Upper lobe of left lung (tissue), 6 donors: Measurements from ENCODE around the gene KRTAP5-8. TPM values are rescaled to one million over a fixed set of nuclear protein-coding genes. Genes with fewer than 3 reads are reported as not detected.

Experiments used
- ATAC-seq, 2 donors: fragments of 200-7000 bp; cut with Tn5 transposase; one replicate each; pipeline ENCODE4 v1.9.1; 2022; ENCODE audit warnings: mild to moderate bottlenecking in 2 of 2, moderate library complexity in 2 of 2; ENCODE audit not compliant: low FRiP score in 2 of 2
- DNase-seq, 2 donors: peaks; one replicate each; pipeline ENCODE4 v3.0.0-alpha.2; 2019 to 2020
- H3K27ac ChIP-seq, 4 donors: fragments of 200-600 bp; sonication (generic); one replicate each; pipeline ENCODE4 v1.5.1; 2016 to 2019
- H3K27me3 ChIP-seq, 4 donors: fragments of 200-600 bp; sonication (generic); one replicate each; pipeline ENCODE4 v1.5.1; 2017 to 2019
- H3K36me3 ChIP-seq, 4 donors: fragments of 200-600 bp; sonication (generic); one replicate each; pipeline ENCODE4 v1.5.1; 2016 to 2019
- H3K4me1 ChIP-seq, 4 donors: fragments of 200-600 bp; sonication (generic); one replicate each; pipeline ENCODE4 v1.5.1; 2018 to 2019
- H3K4me3 ChIP-seq, 4 donors: fragments of 200-600 bp; sonication (generic); one replicate each; pipeline ENCODE4 v1.5.1; 2017 to 2019; ENCODE audit warnings: mild to moderate bottlenecking in 2 of 4, moderate library complexity in 1 of 4
- H3K9me3 ChIP-seq, 4 donors: fragments of 200-600 bp; sonication (generic); one replicate each; pipeline ENCODE4 v1.5.1; 2018 to 2019
- EP300 ChIP-seq, 4 donors: sonication (generic); formaldehyde crosslinking; IDR thresholded peaks; one replicate each; pipeline ENCODE4 v1.5.1; 2017; ENCODE audit warnings: antibody characterized with exemption in 4 of 4, control low read depth in 2 of 4
- POLR2A ChIP-seq, 4 donors: fragments of 450-650 bp; IDR thresholded peaks; one replicate each; pipeline ENCODE4 v1.5.1; 2016 to 2017; ENCODE audit warnings: antibody characterized with exemption in 4 of 4, mild to moderate bottlenecking in 2 of 4
- POLR2AphosphoS5 ChIP-seq, 2 donors: sonication (generic); formaldehyde crosslinking; IDR thresholded peaks; one replicate each; pipeline ENCODE4 v1.5.1; 2017; ENCODE audit warnings: antibody characterized with exemption in 2 of 2
- WGBS, 2 donors: methylation state at CpG; one replicate each; pipeline ENCODE4 v1.1.5; 2017 to 2018; 5-methylcytosine and 5-hydroxymethylcytosine counted together
- total RNA-seq, 6 donors: library from RNA; depleted of rRNA in 4 of 6; stranded (reverse); fragments of >200 nt in 4 of 6; gene quantifications; one replicate each; pipeline versions ENCODE4 v1.1.0 to v1.2.1, GENCODE V29; 2016 to 2021
- TF ChIP-seq, protein P1 (sequence below), 6 experiments: fragments of 450-650 bp in 4 of 6; fragments of 200-600 bp in 2 of 6; sonication (generic) in 2 of 6; IDR thresholded peaks; one replicate each; pipeline ENCODE4 v1.5.1; 2016 to 2019; ENCODE audit warnings: antibody characterized with exemption in 6 of 6
- donor health status: DM: no; HTN: no; CAD: no; lungs with moderate emphysema.
- donor health status: DM: no; HTN: yes; CAD: no; lungs with severe emphysema.

Gene KRTAP5-8
- total RNA-seq, 6 donors from 2014 or later = 0.23 to 7.3 (median 0.71) TPM; not detected in 2

DNA sequence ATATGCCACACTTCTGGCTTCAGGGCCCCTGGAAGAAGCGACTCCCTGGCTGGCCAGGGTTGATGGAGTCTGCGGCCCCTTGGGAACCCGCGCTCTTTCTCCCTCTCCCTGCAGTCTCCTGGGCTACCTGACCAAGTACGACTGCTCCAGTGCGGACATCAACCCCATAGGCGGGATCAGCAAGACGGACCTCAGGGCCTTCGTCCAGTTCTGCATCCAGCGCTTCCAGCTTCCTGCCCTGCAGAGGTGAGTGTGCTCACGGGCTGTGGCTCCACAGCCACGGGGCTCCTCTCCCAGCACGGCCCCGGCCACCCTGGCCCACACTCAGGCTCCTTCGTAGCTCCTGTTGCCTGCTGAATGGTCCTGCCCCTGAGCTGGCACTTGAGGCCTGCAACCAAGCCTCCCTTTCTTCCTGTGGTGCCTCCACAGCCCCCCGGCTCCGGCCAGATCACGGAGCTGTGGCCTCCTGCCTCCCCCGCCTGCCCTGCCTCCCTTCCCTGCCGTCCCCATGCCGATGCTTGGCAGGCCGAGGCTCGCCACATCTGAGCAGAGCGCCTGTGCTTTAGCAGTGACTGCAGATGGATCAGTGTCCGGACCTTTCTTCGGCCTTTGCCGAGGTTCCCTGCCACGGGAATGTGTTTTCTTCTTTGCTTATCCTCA, 47.0 kb upstream of the KRTAP5-8 start:
- no peaks in the 10 kb centered on the region for H3K9me3 ChIP-seq
- H3K36me3 ChIP-seq = peaks cover 14 to 76% (median 56%) of the 10 kb centered on the region in 4 donors
- no peak overlapping the region for H3K4me3 ChIP-seq
- H3K27me3 ChIP-seq = no peaks in the 10 kb centered on the region
- WGBS, 2 donors = 95 to 96% methylated on average over 15 to 28 of the region's 28 CpGs
- H3K27ac ChIP-seq = no peak overlapping the region
- TF ChIP-seq EP300 (IDR thresholded peaks at IDR 0.05) = no peak
- TF ChIP-seq, protein P1, sequence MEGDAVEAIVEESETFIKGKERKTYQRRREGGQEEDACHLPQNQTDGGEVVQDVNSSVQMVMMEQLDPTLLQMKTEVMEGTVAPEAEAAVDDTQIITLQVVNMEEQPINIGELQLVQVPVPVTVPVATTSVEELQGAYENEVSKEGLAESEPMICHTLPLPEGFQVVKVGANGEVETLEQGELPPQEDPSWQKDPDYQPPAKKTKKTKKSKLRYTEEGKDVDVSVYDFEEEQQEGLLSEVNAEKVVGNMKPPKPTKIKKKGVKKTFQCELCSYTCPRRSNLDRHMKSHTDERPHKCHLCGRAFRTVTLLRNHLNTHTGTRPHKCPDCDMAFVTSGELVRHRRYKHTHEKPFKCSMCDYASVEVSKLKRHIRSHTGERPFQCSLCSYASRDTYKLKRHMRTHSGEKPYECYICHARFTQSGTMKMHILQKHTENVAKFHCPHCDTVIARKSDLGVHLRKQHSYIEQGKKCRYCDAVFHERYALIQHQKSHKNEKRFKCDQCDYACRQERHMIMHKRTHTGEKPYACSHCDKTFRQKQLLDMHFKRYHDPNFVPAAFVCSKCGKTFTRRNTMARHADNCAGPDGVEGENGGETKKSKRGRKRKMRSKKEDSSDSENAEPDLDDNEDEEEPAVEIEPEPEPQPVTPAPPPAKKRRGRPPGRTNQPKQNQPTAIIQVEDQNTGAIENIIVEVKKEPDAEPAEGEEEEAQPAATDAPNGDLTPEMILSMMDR (IDR thresholded peaks at IDR 0.05) = no peak
- TF ChIP-seq POLR2AphosphoS5 (IDR thresholded peaks at IDR 0.05) = no peak
- TF ChIP-seq POLR2A (IDR thresholded peaks at IDR 0.05) = no peak
- no peak for ATAC-seq
- DNase-seq = no peak
- H3K4me1 ChIP-seq = peaks cover 0 to 14% (median 10%) of the 10 kb centered on the region in 4 donors

DNA sequence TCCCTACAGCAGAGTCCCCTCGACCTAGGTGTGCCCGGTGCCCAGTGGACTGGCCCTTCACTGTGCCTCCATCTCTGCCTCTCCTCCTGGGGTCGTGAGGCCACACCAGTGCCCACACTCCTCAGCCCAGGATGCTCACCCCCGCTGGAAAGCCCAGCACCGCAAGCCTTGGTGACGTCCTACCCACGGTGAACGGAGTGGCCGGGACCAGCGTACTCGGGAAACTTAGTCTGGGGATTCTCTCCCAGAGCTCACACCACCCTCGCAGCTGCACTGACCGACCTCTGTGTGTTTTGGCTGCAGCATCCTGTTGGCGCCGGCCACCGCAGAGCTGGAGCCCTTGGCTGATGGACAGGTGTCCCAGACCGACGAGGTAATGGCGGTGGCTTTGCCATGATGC, 46.3 kb upstream of the KRTAP5-8 start:
- no peaks in the 10 kb centered on the region for H3K27me3 ChIP-seq
- H3K4me3 ChIP-seq = no peak overlapping the region
- H3K36me3 ChIP-seq = peaks cover 16 to 76% (median 59%) of the 10 kb centered on the region in 4 donors
- no peak for ATAC-seq
- WGBS, 2 donors = 97 to 100% methylated on average over 5 to 15 of the region's 19 CpGs
- peaks cover 0 to 14% (median 10%) of the 10 kb centered on the region in 4 donors for H3K4me1 ChIP-seq
- H3K9me3 ChIP-seq = no peaks in the 10 kb centered on the region
- no peak overlapping the region for H3K27ac ChIP-seq
- TF ChIP-seq POLR2AphosphoS5 (IDR thresholded peaks at IDR 0.05) (no peak), POLR2A (IDR thresholded peaks at IDR 0.05) (no peak), EP300 (IDR thresholded peaks at IDR 0.05) (no peak)
- TF ChIP-seq, protein P1 (IDR thresholded peaks at IDR 0.05) = no peak
- DNase-seq = no peak

DNA sequence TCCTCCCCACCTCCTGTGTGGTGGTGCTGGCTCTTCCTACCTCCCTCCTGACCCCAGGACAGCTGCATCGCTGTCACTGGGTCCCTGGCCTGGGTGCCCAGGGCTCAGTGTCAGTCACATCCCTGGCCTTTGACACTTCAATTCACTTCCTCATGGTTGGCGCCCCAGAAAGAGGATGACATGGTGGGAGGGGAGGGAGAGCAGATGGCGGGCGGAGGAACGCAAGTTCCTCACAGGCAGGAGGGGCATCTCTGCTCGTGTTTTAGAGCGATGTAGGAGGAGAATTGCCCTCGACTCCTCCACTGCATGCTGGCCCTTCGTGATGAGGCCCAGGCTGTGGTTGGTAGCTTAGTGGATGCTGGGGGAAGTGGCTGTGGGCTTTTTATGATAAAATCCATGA, 45.9 kb upstream of the KRTAP5-8 start:
- no peaks in the 10 kb centered on the region for H3K27me3 ChIP-seq
- H3K4me3 ChIP-seq = no peak overlapping the region
- DNase-seq (no peak), ATAC-seq (no peak)
- WGBS, 2 donors = 92 to 96% methylated on average over 9 of the region's 9 CpGs
- peaks cover 0 to 14% (median 10%) of the 10 kb centered on the region in 4 donors for H3K4me1 ChIP-seq
- no peaks in the 10 kb centered on the region for H3K9me3 ChIP-seq
- peaks cover 16 to 79% (median 63%) of the 10 kb centered on the region in 4 donors for H3K36me3 ChIP-seq
- TF ChIP-seq, protein P1 (IDR thresholded peaks at IDR 0.05) = no peak
- TF ChIP-seq EP300 (IDR thresholded peaks at IDR 0.05) = no peak
- TF ChIP-seq POLR2AphosphoS5 (IDR thresholded peaks at IDR 0.05) = no peak
- no peak for TF ChIP-seq POLR2A (IDR thresholded peaks at IDR 0.05)
- no peak overlapping the region for H3K27ac ChIP-seq

DNA sequence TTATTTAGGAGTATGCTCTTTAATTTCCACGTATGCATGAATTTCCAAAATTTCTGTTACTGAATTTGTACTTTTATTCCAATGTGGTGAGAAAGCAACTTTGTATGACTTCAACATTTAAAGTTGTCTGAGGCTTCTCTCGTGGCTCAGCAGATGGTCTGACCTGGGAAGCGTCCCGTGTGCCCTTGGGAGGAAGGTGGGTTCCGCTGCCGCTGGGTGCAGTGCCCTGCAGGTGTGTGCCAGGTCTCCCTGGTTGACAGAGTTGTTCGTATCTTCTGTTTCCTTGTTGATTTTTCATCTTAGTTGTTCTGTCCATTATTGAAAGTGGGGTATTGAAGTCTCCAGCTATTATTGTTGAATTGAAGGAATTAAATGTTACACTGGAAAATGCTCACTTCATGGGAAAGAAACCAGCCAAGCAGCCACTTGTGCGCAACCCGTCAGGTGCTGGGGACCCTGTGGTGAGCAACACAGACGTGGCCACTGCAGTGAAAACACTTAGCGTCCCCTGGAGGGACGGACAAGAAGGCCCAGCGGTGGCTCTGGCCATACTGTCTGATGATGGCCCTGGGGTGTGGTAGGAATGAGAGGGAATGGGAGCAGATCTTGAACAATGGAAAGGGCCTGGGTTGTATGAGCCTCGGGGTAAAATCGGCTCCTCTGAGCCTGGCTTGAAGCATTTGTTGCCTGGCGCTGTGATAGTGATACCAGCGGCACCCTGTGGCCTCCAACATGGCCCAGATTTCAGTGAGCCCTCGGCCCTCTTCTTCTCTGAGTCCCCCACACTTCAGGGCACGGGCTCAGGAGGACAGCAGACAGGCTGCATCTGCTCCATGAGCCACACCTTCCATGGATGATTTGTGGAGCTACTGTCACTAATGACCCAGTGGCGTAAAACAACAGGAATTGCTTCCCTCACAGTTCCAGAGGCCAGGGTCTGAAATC, 42.3 kb upstream of the KRTAP5-8 start:
- WGBS, 2 donors = 95 to 96% methylated on average over 20 of the region's 20 CpGs
- H3K36me3 ChIP-seq = peaks cover 28 to 98% (median 89%) of the 10 kb centered on the region in 4 donors

More for the DNA sequence above, 42.3 kb upstream of the KRTAP5-8 start:
- ATAC-seq (no peak), DNase-seq (no peak)
- H3K9me3 ChIP-seq = no peaks in the 10 kb centered on the region
- TF ChIP-seq POLR2AphosphoS5 (IDR thresholded peaks at IDR 0.05) (no peak), EP300 (IDR thresholded peaks at IDR 0.05) (no peak), POLR2A (IDR thresholded peaks at IDR 0.05) (no peak)
- TF ChIP-seq, protein P1 (IDR thresholded peaks at IDR 0.05) = no peak
- H3K4me1 ChIP-seq = peaks cover 0 to 8% (median 3%) of the 10 kb centered on the region in 4 donors
- no peak overlapping the region for H3K4me3 ChIP-seq
- no peak overlapping the region for H3K27ac ChIP-seq
- no peaks in the 10 kb centered on the region for H3K27me3 ChIP-seq
